ENCODE results near the gene ZMIZ1.

The ZMIZ1 gene

GRCh38 chr10:79238606-79239005 is 169.8 kb downstream of the ZMIZ1 start:
- no peak for FAIRE-seq

- no peak for FAIRE-seq
These were observed 170.6 kb downstream of the ZMIZ1 start for GRCh38 chr10:79239275-79239779.

GRCh38 chr10:79239924-79240581 is 171.3 kb downstream of the ZMIZ1 start:
- no peak for FAIRE-seq

- FAIRE-seq, result no peak
These were observed 172.8 kb downstream of the ZMIZ1 start for GRCh38 chr10:79241629-79241989.

GRCh38 chr10:79241990-79242619 is 173.3 kb downstream of the ZMIZ1 start:
- FAIRE-seq, result no peak

- FAIRE-seq, result no peak
These were observed 173.9 kb downstream of the ZMIZ1 start for GRCh38 chr10:79242620-79243152.

- FAIRE-seq, result no peak
These were observed 174.7 kb downstream of the ZMIZ1 start for GRCh38 chr10:79243181-79244067.

- no peak for FAIRE-seq
These were observed 175.3 kb downstream of the ZMIZ1 start for GRCh38 chr10:79244068-79244442.

- no peak for FAIRE-seq
These were observed 176.2 kb downstream of the ZMIZ1 start for GRCh38 chr10:79244841-79245504.

- no peak for FAIRE-seq
These were observed 176.9 kb downstream of the ZMIZ1 start for GRCh38 chr10:79245539-79246208.

- FAIRE-seq, result no peak
These were observed 177.4 kb downstream of the ZMIZ1 start for GRCh38 chr10:79246209-79246581.

GRCh38 chr10:79246606-79247275 is 178.0 kb downstream of the ZMIZ1 start:
- FAIRE-seq, result no peak

GRCh38 chr10:79247373-79248137 is 178.8 kb downstream of the ZMIZ1 start:
- no peak for FAIRE-seq

GRCh38 chr10:79248341-79249185 is 179.8 kb downstream of the ZMIZ1 start:
- no peak for FAIRE-seq

GRCh38 chr10:79249186-79250121 is 180.7 kb downstream of the ZMIZ1 start:
- no peak for FAIRE-seq

GRCh38 chr10:79250259-79250658 is 181.5 kb downstream of the ZMIZ1 start:
- FAIRE-seq, result no peak

GRCh38 chr10:79252450-79252849 is 183.7 kb downstream of the ZMIZ1 start:
- no peak for FAIRE-seq

GRCh38 chr10:79252971-79253370 is 184.2 kb downstream of the ZMIZ1 start:
- FAIRE-seq, result no peak

- FAIRE-seq, result no peak
These were observed 184.9 kb downstream of the ZMIZ1 start for GRCh38 chr10:79253704-79254103.

All from endometrium (tissue), 2 donors.